NT2/D1 (cell line): ENCODE data around the gene ARHGEF37.

Experiments used
- SUZ12 ChIP-seq: IDR thresholded peaks from 2 replicates; pipeline ENCODE4 v1.6.1; 2011; ENCODE audit not compliant: insufficient read length, insufficient read depth; ENCODE audit errors: extremely low read depth
- YY1 ChIP-seq: IDR thresholded peaks from 2 replicates; pipeline ENCODE4 v1.6.1; 2011; ENCODE audit not compliant: insufficient read length, insufficient read depth

DNA sequence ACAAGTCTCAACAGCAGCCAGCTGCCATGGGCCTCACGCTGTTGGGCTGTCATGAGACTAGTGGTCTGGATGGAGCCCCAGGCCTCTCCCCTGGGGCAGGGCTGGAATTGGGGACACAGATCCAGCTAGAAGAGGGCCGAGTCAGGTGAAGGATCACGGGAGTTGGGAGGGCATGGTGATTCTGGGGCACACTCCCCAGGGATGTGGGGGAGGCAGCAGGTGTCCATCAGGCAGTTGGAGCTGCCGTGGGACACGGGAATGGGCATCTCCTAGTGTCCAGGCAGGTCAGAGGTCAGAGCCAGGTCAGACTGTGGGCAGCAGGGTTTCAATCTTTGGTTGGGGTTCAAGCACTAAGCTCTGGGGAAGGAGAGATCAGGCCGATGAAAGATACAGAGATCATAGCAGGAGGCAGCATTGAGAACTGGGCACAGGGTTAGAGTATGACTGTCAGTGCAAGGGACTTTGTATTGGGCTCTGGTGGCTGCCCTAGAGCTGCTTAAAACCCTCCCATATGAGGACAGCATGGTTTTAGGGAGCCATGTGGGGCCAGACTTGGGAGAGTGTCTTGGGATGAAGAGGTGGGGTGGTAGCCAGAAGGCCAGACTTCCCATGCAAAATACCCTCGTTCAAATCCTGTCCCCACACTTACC lies 59.2 kb downstream of the ARHGEF37 start:
- TF ChIP-seq SUZ12: no peak
- no peak for TF ChIP-seq YY1
